GM12872 (cell line): ENCODE data around the gene CRK.

Experiments used
- CTCF ChIP-seq: IDR thresholded peaks from 3 replicates; pipeline ENCODE4 v1.5.1; 2011; ENCODE audit warnings: low read depth, mild to moderate bottlenecking, low read length, moderate library complexity; ENCODE audit not compliant: insufficient read depth

The CRK gene

GRCh38 chr17:1412185-1413110 lies 43.6 kb downstream of the CRK start:
- TF ChIP-seq CTCF, result no peak

GRCh38 chr17:1402262-1402586 lies 53.8 kb downstream of the CRK start:
- TF ChIP-seq CTCF, result no peak

- TF ChIP-seq CTCF, result no peak
These were observed 56.1 kb downstream of the CRK start, which contains the start of gene YWHAE for GRCh38 chr17:1399679-1400512. TSS of gene YWHAE (minus strand) at chr17:1400222. CDS start at chr17:1400110, 112 bp downstream.

- no peak for TF ChIP-seq CTCF
These were observed 56.9 kb downstream of the CRK start for GRCh38 chr17:1398931-1399678.

- no peak for TF ChIP-seq CTCF
These were observed 58.0 kb downstream of the CRK start for GRCh38 chr17:1398028-1398427.

- TF ChIP-seq CTCF, result no peak
These were observed 64.5 kb downstream of the CRK start for GRCh38 chr17:1391577-1391976.
